C1 segment of cervical spinal cord (tissue), 14 donors: Measurements from ENCODE around the gene LRRC9.
"Not testable (repeated sequence)": the region's sequence is repeated elsewhere in the genome, so short reads cannot be mapped to it uniquely, and the experiment has no call there.

Experiments
- DNase-seq, 14 donors: peaks; one replicate each; lab custom pipeline; 2025; lab: John Stamatoyannopoulos, UW

Gene LRRC9

GRCh38 chr14:59952141-59952540 lies 32.2 kb downstream of the LRRC9 start:
- DNase-seq: not testable (repeated sequence)

GRCh38 chr14:59957890-59958289 lies 37.9 kb downstream of the LRRC9 start:
- not testable (repeated sequence) for DNase-seq

DNA sequence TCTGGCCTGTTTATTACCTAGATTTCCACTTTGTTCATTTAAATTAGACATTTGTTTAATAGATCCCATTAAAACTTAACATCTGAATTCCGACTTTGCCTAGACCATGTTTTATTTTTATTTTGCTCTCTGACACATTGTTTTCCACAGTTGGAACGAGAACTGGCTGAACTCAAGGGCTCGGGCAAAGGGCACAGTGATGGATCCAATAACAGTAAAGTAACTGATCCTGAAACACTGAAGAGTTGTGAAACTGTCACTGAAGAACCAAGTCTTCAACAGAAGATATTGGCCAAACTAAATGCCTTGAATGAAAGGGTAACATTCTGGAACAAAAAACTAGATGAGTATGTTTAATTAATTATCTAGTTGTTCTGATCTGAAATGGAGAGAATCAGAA lies 39.7 kb downstream of the LRRC9 start:
- no peak for DNase-seq

- DNase-seq: no peak
Measured at GRCh38 chr14:59961518-59962062, 41.6 kb downstream of the LRRC9 start.

DNA sequence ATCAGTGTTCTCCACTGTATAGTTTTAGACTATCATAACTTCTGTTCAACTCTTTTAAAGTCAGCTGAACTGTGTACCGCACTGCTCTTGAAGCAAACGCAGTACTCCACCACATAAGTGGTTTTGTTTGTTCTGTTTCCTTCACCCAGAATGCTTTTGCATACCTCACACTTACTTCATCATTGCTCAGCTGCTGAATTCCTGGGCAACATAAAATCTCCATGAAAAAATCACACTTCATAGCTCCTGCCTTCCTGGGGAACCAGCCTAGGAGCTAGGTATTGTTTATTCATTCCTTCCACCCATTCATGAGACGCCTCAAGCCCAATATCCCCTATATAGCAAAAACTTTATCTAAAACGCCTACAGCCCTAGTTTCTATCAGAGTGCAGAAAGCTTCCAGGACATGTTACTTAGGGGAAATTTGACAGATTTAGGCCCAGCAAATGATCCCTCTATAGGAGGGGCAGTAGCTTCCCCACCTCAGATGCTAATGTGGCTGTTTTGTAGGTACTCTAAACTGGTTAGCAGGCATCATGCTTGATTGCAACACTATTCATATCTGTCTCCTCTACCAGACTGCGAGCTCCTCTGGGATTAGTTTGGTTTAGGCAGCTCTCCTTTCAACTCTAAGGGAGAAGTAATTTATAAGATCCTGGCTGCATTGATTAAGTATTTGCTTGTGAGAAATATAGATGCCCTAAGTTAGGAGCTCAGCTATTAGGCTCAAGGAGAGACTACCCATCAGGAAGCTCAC lies 44.5 kb downstream of the LRRC9 start:
- DNase-seq: peak in 1 of 14 donors; percentile 0

DNA sequence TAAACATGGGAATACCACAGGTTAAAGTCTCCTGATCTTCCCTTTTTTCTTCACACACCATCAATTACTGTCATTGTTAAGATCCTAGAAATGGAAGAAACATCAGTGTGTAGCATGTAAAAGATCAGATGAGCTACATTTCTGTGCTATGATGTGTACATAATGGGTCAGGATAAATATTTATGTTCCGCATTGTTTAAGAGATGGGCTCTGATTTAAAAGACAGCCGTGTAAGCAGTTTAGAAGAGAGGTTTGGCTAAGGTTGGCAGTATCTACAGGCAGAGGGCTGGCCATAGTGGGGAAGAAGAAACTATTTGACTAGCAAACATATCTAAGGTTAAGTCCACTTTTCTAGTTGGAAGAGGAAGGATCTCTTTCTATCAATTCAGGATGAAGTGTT lies 49.4 kb downstream of the LRRC9 start:
- no peak for DNase-seq

DNA sequence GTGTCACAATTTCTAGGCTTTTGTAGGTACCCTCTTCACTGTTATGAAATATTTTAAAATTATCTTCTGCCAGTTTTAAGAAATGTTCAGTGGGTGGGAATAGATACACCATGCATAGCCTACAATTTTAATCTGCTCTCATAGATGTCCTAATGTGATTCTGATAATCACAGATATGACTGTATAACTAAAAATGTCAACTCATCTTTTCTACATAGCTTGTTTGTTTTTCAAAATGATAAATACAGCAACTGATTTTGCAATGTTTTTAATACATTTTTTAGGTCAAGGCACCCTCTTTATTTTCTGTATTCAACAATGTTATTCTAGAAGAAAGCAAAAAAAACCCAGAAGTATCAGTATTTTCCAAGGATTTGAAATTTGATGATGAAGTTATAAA lies 61.6 kb downstream of the LRRC9 start:
- no peak for DNase-seq

GRCh38 chr14:59983048-59983447 lies 63.1 kb downstream of the LRRC9 start:
- DNase-seq: no peak

GRCh38 chr14:59986556-59987059 lies 66.7 kb downstream of the LRRC9 start:
- no peak for DNase-seq

GRCh38 chr14:59997449-59997848 lies 77.5 kb downstream of the LRRC9 start:
- no peak for DNase-seq

GRCh38 chr14:59997966-59998365 lies 78.0 kb downstream of the LRRC9 start:
- DNase-seq: no peak

GRCh38 chr14:59998564-59998963 lies 78.6 kb downstream of the LRRC9 start:
- no peak for DNase-seq

GRCh38 chr14:60002819-60003492 lies 83.0 kb downstream of the LRRC9 start:
- DNase-seq: peak in 2 of 14 donors; percentile 1 to 19

- DNase-seq: no peak
Measured at GRCh38 chr14:60003991-60004390, 84.0 kb downstream of the LRRC9 start.

DNA sequence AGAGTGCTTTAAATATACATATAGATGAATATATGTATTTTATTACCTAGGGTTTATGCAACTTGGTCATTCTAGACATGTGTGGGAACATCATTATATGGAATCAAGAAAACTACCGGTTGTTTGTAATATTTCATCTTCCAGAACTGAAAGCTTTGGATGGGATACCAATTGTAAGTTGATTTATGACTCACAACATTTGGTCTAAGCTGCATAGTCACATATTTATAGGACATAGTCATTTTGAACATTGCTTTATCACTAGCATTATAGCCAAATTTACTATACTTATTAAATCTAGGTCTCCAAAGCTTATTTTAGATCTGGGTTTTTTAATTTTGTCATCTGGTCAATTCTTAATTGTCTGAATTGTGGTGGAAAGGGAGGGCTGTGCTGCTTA lies 88.1 kb downstream of the LRRC9 start:
- no peak for DNase-seq

DNA sequence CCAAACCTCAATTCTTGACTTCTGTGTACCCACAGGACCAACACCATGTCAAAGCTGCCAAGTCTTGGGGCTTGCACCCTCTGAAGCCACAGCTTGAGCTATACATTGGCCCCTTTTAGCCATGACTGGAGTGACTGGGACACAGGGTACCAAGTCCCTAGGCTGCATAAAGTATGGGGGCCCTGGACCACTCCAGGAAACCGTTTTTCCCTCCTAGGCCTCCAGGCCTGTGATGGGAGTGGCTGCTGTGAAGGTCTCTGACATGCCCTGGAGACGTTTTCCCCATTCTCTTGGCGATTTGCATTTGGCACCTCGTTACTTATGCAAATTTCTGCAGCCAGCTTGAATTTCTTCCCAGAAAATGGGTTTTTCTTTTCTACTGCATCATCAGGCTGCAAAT lies 90.3 kb downstream of the LRRC9 start:
- DNase-seq: not testable (repeated sequence)

DNA sequence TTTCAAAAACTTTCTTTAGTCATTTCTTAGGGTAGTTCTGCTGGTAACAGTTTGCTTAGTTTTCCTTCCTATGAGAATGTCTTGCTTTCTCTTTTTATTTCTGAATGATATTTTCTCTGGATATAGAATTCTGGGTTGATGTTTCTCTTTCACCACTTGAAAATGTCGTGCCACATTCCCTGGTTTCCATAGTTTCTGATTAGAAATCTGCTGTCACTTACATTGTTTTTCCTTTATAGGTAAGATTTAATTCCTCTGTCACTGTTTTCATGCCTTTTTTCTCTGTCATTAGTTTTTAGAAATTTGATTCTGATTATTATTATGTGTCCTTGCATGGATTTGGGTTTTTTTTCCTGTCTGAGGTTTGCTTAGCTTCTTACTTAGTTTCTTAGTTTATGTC lies 94.5 kb downstream of the LRRC9 start:
- no peak for DNase-seq

DNA sequence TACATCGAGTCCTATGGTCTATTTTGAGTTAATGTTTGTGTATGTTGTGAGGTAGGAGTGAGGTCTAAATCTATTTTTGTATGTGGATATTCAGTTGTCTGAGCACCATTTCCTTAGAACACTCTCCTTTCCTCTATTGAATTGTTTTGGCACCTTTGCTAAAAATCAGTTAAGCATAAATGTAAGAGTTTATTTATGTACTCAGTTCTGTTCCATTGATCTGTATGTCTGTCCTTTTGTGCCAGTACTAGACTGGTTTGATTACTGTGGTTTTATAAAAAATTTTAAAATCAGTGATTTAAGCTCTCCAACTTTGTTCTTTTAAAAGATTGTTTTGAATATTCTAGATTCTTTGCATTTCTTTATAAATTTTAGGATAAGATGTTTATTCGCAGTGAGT lies 101.7 kb downstream of the LRRC9 start:
- DNase-seq: no peak

GRCh38 chr14:60025571-60025970 lies 105.6 kb downstream of the LRRC9 start:
- DNase-seq: no peak

- no peak for DNase-seq
Measured at GRCh38 chr14:60035177-60035576, 115.2 kb downstream of the LRRC9 start.

DNA sequence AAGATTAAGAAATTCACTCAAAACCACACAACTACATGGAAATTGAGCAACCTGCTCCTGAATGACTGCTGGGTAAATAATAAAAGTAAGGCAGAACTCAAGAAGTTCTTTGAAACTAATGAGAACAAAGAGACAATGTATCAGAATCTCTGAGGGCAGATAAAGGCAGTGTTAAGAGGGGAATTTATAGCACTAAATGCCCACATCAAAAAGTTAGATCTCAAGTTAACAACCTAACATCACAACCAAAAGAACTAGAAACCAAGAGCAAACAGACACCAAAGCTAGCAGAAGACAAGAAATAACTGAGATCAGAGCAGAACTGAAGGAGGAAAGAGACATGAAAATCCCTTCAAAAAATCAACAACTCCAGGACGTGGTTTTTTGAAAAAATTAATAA lies 128.0 kb downstream of the LRRC9 start:
- not testable (repeated sequence) for DNase-seq

DNA sequence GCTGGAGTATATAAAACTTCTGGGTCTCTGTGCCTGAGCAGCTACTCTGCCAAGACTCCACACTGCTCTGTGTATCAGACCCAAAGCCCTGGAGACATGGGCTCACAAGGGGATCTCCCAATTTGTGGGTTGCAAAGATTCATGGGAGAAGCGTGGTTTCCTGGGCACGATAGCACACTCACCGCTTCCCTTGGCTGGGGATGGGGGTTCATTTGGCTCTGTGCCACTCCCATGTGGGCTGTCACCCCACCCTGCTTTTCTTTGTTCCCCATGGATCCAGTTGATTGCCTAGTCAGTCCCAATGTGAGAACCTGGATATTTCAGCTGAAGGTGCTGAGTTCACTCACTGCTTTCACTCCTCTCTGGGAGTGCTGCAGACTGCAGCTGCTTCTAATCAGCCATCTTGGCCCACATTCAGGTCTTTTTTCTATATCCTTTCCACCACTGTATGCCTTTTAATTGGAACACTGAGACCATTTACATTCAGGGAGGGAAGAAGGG lies 131.8 kb downstream of the LRRC9 start:
- DNase-seq: no peak

DNA sequence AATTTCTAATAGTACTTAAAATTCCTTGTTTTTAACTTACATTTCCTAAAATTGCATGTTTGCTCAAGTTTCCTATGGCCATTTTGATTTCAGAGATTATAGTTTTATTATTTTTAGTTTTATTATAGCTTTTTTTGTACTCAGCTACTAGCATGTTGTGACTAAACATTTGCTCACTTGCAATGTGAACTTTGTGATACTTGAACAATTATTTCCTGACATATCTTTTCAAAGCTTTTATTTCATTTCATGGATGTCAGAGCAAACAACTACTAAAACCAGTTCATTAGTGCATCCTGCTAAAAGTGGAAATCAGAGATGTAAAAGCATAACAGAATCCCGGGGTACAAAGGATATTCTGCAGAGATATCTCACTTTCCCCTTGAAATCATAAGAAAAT lies 138.1 kb downstream of the LRRC9 start:
- no peak for DNase-seq
